HepG2 (cell line): ENCODE measurements around the gene SF1. TPM values are rescaled to one million over a fixed set of nuclear protein-coding genes. Genes with fewer than 3 reads are reported as not detected.

ENCODE experiments used
- ARHGAP35 ChIP-seq: sonication (generic); formaldehyde crosslinking; IDR thresholded peaks from 2 replicates; pipeline ENCODE4 v1.9.0; 2022; ENCODE audit warnings: mild to moderate bottlenecking, inconsistent platforms, moderate library complexity, missing genetic modification reagents, borderline replicate concordance
- ARNT ChIP-seq: fragments of 450-650 bp; IDR thresholded peaks from 2 replicates; pipeline ENCODE4 v1.6.1; 2017
- GATAD2A ChIP-seq: IDR thresholded peaks from 2 replicates; pipeline ENCODE4 v1.6.1; 2016
- HMG20A ChIP-seq: IDR thresholded peaks from 2 replicates; pipeline ENCODE4 v1.6.1; 2016; ENCODE audit warnings: borderline replicate concordance
- HNRNPK ChIP-seq: fragments of 200-400 bp; formaldehyde crosslinking; IDR thresholded peaks from 2 replicates; pipeline ENCODE4 v1.6.1; 2018; ENCODE audit warnings: low read length, low read depth, moderate library complexity, mild to moderate bottlenecking; ENCODE audit not compliant: poor library complexity, severe bottlenecking
- KDM1A ChIP-seq: IDR thresholded peaks from 2 replicates; pipeline ENCODE4 v1.6.1; 2016; ENCODE audit warnings: missing compliant biosample characterization
- KDM5B ChIP-seq: sonication (generic); formaldehyde crosslinking; IDR thresholded peaks from 2 replicates; pipeline ENCODE4 v1.4.0; 2020; ENCODE audit warnings: missing genetic modification reagents, mild to moderate bottlenecking, borderline replicate concordance
- KLF12 ChIP-seq: sonication (generic); formaldehyde crosslinking; IDR thresholded peaks from 2 replicates; pipeline ENCODE4 v1.4.0; 2020; ENCODE audit warnings: missing genetic modification reagents, borderline replicate concordance
- MED8 ChIP-seq: sonication (generic); formaldehyde crosslinking; IDR thresholded peaks from 2 replicates; pipeline ENCODE4 v1.8.1; 2023; ENCODE audit warnings: mild to moderate bottlenecking, missing genetic modification reagents; ENCODE audit not compliant: insufficient replicate concordance
- MZF1 ChIP-seq: sonication (generic); formaldehyde crosslinking; IDR thresholded peaks from 2 replicates; pipeline ENCODE4 v1.8.1; 2023; ENCODE audit warnings: mild to moderate bottlenecking, missing genetic modification reagents, borderline replicate concordance
- NR2F6 ChIP-seq, 2 experiments: IDR thresholded peaks; 2 replicates each; pipeline ENCODE4 v1.6.1; 2016; ENCODE audit warnings: antibody characterized with exemption in 1 of 2, mild to moderate bottlenecking in 1 of 2
- SKI ChIP-seq: fragments of 450-650 bp; IDR thresholded peaks from one replicate; pipeline ENCODE4 v1.6.1; 2018; ENCODE audit warnings: mild to moderate bottlenecking; ENCODE audit not compliant: partially characterized antibody
- ZFX ChIP-seq: sonication (generic); formaldehyde crosslinking; IDR thresholded peaks from 2 replicates; pipeline ENCODE4 v1.4.0; 2020; ENCODE audit warnings: mild to moderate bottlenecking, low read depth, missing genetic modification reagents, moderate library complexity
- ZNF251 ChIP-seq: sonication (generic); formaldehyde crosslinking; IDR thresholded peaks from 2 replicates; pipeline ENCODE4 v1.9.0; 2021; ENCODE audit warnings: mild to moderate bottlenecking, missing genetic modification reagents
- ZNF274 ChIP-seq: sonication (generic); formaldehyde crosslinking; IDR thresholded peaks from 2 replicates; pipeline ENCODE4 v1.5.1; 2020; ENCODE audit warnings: mild to moderate bottlenecking, missing genetic modification reagents
- ZNF30 ChIP-seq: sonication (generic); formaldehyde crosslinking; IDR thresholded peaks from 2 replicates; pipeline ENCODE4 v1.5.0; 2020; ENCODE audit warnings: mild to moderate bottlenecking, missing genetic modification reagents
- ZNF329 ChIP-seq: sonication (generic); formaldehyde crosslinking; IDR thresholded peaks from 2 replicates; pipeline ENCODE4 v1.9.0; 2021; ENCODE audit warnings: low read depth, mild to moderate bottlenecking, missing genetic modification reagents
- ZNF552 ChIP-seq: sonication (generic); formaldehyde crosslinking; IDR thresholded peaks from 2 replicates; pipeline ENCODE4 v1.9.0; 2022; ENCODE audit warnings: missing genetic modification reagents, mild to moderate bottlenecking, borderline replicate concordance
- ZNF564 ChIP-seq: sonication (generic); formaldehyde crosslinking; IDR thresholded peaks from 2 replicates; pipeline ENCODE4 v1.8.1; 2023; ENCODE audit warnings: mild to moderate bottlenecking, missing genetic modification reagents
- ZNF782 ChIP-seq: sonication (generic); formaldehyde crosslinking; IDR thresholded peaks from 2 replicates; pipeline ENCODE4 v1.4.0; 2020; ENCODE audit warnings: missing genetic modification reagents, mild to moderate bottlenecking, borderline replicate concordance
- polyA plus RNA-seq, 8 experiments: library from polyadenylated mRNA; depleted of rRNA in 3 of 8; stranded (reverse) in 7 of 8; unstranded in 1 of 8; fragments of >200 nt; fragmentation: Illumina TruSeq in 4 of 8; extraction: Trizol in 4 of 8; gene quantifications; 2 replicates each; pipeline versions ENCODE4 v1.2.1 to v1.2.3, GENCODE V29; 2011 to 2016; ENCODE audit warnings: low read depth in 4 of 8, missing spikeins in 1 of 8, mixed read lengths in 1 of 8; ENCODE audit not compliant: insufficient read depth in 1 of 8
- total RNA-seq, 5 experiments: library from RNA; depleted of rRNA; stranded (reverse); fragments of >200 nt; fragmentation: Illumina TruSeq; extraction: Trizol; gene quantifications; 2 replicates each; pipeline ENCODE4 v1.2.3, GENCODE V29; 2016; ENCODE audit warnings: low read depth in 1 of 5
- TF ChIP-seq, protein P1 (sequence below): sonication (generic); formaldehyde crosslinking; IDR thresholded peaks from 2 replicates; pipeline ENCODE4 v1.5.1; 2020; ENCODE audit warnings: mild to moderate bottlenecking, missing genetic modification reagents, moderate library complexity
- TF ChIP-seq, protein P2 (sequence below): sonication (generic); formaldehyde crosslinking; IDR thresholded peaks from 2 replicates; pipeline ENCODE4 v1.5.1; 2020; ENCODE audit warnings: mild to moderate bottlenecking, missing genetic modification reagents, moderate library complexity

Gene SF1
- total and polyA plus RNA-seq, 2 of the 13 experiments (the other 11 are each of a cell fraction or from before 2014, with no cell fraction given): 55.5 to 70.4 TPM

DNA sequence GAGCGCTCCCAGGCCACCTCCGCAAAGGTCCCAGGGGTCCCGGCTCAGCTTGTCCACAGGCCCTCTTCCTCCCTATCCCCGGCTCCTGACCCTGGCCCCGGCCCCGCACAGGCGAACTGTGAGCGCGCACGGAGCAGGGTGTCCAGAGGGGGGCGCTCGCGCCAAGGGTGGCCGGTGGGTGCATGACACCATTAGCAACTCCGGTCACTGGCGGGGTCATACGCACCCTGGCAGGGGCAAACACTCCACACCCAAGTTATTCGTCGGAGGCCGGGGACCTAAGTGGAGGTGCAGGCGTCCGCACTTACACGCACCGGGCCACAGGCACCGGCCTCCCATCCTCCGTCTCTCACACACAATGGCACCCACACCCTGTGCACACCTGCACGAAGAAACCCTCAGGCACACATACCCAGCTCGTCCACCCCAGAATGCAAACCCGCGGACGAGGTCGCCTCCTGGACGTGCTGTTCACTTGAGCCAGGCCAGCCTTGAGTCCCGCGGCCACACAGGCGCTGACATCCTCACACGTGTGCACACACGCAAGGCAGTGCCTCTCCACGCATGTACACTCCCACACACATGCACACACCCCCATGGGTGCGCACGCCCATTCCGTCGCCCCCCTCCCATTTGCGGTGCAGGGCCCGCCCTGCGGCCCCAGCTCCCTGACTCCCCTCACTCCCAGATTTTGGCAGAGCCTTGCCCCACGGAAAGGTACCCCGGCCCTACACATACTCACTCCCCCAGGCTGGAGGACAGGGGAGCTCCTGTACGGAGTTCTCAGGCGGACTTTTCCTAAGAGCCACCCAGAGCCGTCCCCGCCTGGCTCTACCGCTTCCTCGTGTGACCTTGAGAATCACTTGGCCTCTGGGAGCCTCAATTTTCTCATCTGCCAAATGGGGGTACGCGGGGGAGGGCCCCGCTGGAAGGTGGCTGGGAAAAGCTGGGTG is 34.5 kb downstream of the SF1 start, which contains the start of gene RASGRP2 (continued):
- TF ChIP-seq, protein P1, sequence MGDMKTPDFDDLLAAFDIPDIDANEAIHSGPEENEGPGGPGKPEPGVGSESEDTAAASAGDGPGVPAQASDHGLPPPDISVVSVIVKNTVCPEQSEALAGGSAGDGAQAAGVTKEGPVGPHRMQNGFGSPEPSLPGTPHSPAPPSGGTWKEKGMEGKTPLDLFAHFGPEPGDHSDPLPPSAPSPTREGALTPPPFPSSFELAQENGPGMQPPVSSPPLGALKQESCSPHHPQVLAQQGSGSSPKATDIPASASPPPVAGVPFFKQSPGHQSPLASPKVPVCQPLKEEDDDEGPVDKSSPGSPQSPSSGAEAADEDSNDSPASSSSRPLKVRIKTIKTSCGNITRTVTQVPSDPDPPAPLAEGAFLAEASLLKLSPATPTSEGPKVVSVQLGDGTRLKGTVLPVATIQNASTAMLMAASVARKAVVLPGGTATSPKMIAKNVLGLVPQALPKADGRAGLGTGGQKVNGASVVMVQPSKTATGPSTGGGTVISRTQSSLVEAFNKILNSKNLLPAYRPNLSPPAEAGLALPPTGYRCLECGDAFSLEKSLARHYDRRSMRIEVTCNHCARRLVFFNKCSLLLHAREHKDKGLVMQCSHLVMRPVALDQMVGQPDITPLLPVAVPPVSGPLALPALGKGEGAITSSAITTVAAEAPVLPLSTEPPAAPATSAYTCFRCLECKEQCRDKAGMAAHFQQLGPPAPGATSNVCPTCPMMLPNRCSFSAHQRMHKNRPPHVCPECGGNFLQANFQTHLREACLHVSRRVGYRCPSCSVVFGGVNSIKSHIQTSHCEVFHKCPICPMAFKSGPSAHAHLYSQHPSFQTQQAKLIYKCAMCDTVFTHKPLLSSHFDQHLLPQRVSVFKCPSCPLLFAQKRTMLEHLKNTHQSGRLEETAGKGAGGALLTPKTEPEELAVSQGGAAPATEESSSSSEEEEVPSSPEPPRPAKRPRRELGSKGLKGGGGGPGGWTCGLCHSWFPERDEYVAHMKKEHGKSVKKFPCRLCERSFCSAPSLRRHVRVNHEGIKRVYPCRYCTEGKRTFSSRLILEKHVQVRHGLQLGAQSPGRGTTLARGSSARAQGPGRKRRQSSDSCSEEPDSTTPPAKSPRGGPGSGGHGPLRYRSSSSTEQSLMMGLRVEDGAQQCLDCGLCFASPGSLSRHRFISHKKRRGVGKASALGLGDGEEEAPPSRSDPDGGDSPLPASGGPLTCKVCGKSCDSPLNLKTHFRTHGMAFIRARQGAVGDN (CRISPR knock-in tag): peak; percentile 10; the same call in 1 of the 2 replicates
- TF ChIP-seq ZNF274 (no peak), SKI (no peak), MED8 (no peak), ZNF564 (CRISPR knock-in tag) (no peak), NR2F6 (IDR thresholded peaks at IDR 0.05) (no peak), NR2F6 (CRISPR knock-in tag; IDR thresholded peaks at IDR 0.05) (no peak), GATAD2A (0 out of 2 replicates have a peak, but pooled peaks have one; percentile 26), ZFX (CRISPR knock-in tag) (peak; percentile 15; the same call in 1 of the 2 replicates), HMG20A (CRISPR knock-in tag) (no peak), KDM1A (CRISPR knock-in tag) (0 out of 2 replicates have a peak, but pooled peaks have one; percentile 50), ZNF30 (CRISPR knock-in tag) (no peak), ARHGAP35 (no peak), ZNF329 (CRISPR knock-in tag) (no peak), ZNF782 (CRISPR knock-in tag) (no peak), ARNT (no peak), MZF1 (CRISPR knock-in tag) (no peak), KDM5B (peak; percentile 51; the same call in 1 of the 2 replicates), KLF12 (no peak), HNRNPK (no peak), ZNF251 (no peak), ZNF552 (CRISPR knock-in tag) (no peak)
- TF ChIP-seq, protein P2, sequence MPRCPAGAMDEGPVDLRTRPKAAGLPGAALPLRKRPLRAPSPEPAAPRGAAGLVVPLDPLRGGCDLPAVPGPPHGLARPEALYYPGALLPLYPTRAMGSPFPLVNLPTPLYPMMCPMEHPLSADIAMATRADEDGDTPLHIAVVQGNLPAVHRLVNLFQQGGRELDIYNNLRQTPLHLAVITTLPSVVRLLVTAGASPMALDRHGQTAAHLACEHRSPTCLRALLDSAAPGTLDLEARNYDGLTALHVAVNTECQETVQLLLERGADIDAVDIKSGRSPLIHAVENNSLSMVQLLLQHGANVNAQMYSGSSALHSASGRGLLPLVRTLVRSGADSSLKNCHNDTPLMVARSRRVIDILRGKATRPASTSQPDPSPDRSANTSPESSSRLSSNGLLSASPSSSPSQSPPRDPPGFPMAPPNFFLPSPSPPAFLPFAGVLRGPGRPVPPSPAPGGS: no peak
